Breast epithelium (tissue), 3 donors: ENCODE data around the gene SCN1A.

Source experiments
- CTCF ChIP-seq, 3 donors: fragments of 450-650 bp; IDR thresholded peaks; one replicate each; pipeline ENCODE4 v1.5.1; 2016 to 2017; ENCODE audit warnings: antibody characterized with exemption in 3 of 3, mild to moderate bottlenecking in 3 of 3, moderate library complexity in 3 of 3
- POLR2A ChIP-seq: fragments of 450-650 bp; IDR thresholded peaks from one replicate; pipeline ENCODE4 v1.6.1; 2016; ENCODE audit warnings: antibody characterized with exemption, mild to moderate bottlenecking, moderate library complexity
- POLR2AphosphoS5 ChIP-seq, 3 donors: sonication (generic); formaldehyde crosslinking; IDR thresholded peaks; one replicate each; pipeline ENCODE4 v1.6.1; 2017; ENCODE audit warnings: antibody characterized with exemption in 3 of 3

- TF ChIP-seq POLR2AphosphoS5 (IDR thresholded peaks at IDR 0.05), result no peak
- TF ChIP-seq CTCF (IDR thresholded peaks at IDR 0.05), result no peak
- no peak for TF ChIP-seq POLR2A
These were observed 311 bp upstream of the SCN1A start for GRCh38 chr2:166128156-166128505.
